ENCODE results near the gene TMTC2.

The TMTC2 gene

DNA sequence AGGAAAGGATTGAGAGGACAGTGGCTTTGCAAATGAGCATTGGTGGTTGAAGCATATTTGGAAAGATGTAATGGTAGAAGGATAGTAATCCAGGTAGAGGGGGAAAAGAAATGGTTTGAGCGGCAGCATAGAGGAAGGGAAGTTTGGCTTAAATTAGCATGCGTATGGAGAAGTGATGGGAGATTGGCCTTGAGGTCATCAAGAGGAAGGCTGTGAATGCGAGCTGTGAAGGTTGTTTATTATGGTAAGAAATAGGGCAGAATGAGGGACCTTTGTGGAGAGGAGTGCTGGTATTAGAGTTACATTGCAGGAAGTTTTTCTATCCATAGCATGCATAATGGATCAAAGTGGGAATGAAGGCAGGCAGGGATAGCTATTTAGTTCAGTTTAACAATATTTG lies 162.1 kb downstream of the TMTC2 start:
- peak in 1 of 2 donors; percentile 6 for DNase-seq

DNA sequence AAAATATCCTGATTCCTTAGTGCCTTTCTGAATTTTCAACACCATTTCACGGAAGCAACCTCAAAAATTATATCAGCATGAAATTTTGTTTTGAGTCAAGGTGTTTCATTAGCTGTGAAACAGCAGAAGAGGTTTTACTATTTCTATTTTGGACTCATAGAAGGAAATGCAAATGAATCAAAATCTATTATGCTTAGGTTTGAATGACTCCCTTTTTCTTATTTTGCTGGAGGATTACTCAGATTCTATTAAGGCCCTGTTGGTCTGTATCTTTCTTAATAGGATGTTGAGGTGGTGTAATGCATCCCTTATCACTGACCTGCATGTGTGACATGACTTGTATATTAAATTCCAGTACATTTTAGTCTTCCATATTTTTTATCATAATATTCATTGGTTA lies 165.8 kb downstream of the TMTC2 start:
- DNase-seq = no peak

DNA sequence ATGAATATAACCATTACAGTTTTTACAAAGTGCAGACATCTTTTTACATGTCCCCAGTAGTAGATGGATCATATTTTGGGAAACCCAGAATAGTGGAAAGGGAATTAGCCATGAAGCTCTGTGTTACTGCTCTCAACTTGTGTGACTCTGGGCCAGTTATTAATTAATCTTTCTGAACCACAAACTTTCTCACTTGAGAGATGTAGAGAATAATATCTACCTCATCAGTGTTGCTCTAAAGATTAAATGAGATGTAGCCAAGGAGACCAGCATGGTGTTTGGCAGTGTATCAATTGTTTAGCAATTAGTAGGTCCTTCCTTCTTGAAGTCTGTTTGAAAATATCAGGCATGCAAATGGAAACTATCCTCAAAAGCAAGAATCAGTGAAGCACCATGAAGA lies 169.2 kb downstream of the TMTC2 start:
- DNase-seq = no peak

DNA sequence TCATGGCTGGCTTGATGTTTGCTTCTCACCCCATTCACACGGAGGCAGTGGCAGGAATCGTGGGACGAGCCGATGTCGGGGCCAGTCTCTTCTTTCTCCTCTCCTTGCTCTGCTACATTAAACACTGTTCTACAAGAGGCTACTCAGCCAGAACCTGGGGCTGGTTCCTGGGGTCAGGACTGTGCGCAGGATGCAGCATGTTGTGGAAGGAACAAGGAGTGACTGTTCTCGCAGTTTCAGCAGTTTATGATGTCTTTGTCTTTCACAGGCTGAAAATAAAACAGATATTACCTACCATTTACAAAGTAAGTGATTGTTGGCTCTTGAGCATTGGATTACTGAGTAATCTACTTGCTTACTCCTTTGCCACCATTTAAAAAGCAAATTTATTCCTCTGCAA lies 170.6 kb downstream of the TMTC2 start:
- DNase-seq = no peak

DNA sequence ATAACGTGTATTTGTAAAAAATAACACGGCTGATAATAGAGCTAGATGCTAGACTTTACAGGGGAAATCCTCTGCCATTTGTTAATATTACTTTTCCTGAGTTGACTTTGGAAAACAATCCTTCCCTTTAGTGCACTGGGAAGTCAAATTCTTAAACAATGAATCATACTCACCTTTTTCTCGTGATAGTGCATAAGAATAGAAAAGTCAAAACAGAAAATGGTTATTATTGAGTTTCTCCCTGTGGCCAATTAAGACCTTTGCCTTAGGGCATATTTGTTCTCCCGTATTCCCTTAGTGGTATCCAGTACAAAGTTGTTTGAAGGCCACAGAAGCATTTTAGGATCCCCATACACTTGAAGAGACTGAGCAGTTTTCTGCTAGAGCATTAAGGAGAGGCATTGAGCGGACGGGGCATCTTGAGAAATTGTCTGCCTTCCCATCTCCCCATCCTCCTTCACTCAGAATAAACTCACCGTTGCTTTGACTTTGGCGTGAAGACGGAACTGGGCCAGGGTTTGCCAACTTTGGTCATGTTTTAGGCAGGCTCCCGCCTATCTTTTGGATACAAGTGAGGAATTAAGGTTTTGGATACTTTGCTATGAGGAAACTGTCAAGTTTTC lies 171.3 kb downstream of the TMTC2 start:
- DNase-seq = no peak

DNA sequence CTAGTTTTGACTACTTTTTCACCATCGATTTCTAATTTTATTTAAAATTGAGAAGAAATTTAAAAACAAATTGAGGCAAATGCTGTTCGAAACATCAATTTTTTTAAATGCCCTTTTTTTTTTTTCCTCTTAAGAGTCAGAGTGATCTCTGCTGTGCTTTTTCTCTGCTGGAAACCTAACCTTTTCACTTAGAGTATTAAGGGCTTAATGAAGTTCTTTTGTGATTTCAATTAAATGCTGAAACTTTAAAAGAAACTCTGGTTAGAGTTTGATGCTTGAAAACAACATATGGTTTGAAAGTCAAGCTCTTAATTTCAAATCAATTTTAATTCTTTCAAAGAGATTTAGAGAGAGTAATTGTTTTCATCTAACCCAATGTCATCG lies 171.8 kb downstream of the TMTC2 start:
- no peak for DNase-seq

DNA sequence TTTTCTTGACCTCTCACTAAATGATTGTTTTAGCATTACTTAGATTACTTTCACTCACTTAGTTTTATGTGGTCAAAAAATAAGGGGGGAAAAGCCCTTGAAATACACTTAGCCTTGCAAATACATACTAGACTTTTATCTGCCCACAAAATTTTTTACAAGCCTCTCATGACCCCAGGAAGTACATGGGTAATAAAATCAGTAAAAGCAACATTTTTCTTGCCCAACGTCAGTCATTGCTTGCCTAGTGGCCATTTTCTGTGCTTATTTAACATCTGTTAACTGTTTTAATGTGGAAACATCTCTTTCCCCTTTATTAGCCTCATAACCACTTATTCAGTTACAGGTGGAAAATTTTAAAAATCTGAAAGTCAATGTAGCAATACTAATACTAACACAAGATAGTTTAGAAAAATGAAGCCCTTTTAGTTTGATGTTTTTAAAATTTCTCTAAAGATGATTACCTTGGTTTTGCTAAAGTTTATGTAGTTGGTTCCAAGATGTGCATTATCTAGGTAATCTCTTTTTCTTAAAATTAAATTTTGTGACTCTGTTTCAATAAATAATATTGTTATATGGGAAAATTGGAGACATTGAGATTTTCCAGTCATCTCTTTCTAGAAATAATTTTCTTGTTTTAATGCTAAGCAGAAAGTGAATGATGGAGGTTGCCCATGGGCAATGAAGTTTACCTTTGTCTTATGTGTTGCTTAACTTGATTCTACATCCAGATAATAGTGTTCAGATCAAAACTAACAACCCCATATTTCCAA lies 175.5 kb downstream of the TMTC2 start:
- no peak for DNase-seq

DNA sequence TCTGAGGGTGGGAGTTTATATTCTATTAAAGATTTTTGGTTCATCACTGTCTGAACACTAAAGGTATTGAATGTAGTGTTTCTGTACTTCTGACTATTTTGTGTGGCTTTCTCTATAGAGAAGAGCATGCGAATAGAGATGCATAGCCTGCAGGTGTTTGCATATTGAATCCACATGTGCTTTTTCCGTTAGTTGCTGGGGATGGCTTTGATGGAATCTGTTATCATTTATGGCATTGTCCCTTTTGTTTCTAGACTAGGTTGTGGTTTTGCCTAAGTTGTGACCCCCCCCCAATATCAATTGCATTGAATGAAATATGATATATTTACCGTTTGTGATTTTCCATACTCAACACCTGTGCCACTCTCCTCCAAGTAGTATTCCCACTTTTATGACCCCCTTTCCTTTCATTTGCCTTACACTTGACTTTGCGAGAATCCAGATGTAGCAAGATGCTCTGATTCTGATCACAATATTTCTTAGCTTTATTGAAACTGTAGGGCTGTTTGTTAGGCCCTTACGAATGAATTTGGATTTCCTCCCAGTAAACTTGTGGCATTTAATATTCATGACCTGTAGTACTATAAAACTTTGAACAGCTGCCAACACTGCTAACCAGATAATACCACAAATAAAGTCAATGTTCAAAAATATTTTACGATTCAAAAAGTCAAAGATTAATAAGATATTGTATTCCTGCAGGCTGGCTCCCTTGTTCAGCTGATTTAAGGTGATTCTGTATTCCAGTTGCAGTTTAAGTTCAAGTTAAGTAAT lies 176.4 kb downstream of the TMTC2 start:
- no peak for DNase-seq

DNA sequence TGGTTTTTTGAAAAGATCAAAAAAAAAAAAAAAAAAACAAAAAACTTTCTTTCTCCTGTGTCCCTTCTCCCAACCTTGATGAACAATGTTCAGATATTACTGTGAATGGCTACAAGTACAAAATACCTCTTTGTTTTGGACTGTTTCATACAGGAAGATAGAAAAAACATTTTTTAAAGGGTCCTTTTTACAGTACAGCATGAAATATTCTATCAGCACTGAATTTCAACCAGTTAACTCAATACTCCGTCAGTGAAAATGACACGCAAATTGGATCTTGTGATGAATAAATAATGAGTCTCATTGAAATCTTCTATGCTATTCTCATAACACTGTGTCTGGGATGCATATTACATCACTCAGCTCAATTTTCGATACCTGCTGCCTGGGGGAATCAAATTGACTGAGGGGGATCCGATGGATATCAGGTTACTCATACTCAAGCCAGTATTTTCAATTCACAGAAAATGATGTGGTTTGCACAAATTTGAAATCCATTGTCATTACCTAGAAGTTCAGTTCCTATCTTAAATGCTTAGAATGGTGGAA lies 179.6 kb downstream of the TMTC2 start:
- DNase-seq = no peak

DNA sequence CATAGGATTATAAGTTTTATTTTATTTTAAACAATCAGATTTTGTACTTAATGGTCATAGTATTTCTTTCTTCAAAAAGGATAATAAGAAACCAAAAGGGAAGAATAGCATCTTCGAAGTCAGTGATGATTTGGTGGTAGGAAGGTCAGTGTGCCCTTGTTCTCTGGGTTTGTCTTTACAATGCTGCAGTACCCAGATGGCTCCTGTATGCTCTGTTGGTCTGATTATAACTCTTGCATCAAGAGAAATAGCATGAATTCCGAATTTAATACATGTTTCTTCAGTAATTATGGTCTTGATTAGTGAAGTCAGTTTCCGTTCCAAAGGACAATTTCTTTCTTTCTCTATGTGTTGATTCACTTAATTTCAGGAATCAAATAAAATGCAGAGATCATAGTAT lies 180.2 kb downstream of the TMTC2 start:
- no peak for DNase-seq

DNA sequence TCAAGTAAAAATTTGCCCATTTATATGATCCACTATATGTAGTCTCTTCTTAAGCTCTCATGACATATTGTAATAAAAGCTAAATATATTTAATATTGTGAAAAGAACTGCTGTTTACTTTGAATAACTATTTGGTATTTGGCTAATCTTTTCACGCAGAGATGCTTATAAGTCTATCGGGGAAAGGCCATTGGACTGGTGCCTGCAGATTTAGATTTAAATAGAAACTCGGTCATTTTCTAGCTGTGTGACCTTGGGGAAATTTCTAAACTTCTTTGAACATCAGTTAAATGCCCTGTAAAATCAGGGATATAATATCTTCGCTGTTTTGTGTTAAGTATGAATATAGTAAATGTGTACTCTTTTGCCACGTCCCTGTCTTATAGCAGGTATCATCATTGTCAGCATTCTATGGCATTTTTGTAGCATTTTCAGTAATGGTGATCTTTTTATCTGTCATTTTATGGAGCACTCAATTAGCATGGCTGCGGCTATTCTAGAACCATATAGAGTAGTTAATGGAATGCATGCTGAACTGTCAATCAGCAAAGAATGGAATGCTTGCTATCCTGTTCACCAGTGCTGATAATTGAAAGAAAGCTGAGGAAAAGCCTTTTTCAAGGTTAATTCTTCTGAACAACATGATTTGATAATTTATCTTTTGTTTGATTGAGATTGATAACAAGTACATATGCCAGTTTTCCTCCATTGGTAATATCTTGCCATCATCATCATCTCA lies 181.2 kb downstream of the TMTC2 start:
- no peak for DNase-seq

DNA sequence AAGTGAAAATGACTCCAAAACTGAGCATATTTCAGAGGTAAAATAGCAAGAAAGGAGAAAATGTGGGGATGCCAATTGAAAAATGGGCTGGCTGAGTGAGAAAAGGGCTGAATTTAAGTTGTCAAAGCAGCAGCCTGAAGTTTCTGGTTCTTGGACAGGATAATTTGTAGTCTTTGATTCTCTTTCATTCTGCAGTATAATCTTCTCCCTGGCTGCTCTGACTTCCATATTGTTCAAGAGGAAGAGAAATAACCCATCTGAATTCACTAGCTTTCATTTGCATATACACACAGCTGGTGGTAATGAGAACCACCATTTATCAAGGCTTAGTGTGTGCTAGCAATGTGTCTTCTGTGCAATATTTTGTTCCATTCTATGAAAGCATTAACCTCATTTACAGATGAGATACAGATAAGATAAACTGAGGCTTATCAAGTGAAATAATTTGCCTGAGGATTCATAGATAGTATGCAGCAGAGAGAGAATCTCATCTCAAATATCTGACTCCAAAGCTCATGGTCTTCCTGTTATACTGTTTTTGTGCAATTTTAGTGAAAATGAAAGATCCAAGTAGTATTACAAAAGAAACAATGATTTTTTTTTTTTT lies 184.2 kb downstream of the TMTC2 start:
- no peak for DNase-seq

DNA sequence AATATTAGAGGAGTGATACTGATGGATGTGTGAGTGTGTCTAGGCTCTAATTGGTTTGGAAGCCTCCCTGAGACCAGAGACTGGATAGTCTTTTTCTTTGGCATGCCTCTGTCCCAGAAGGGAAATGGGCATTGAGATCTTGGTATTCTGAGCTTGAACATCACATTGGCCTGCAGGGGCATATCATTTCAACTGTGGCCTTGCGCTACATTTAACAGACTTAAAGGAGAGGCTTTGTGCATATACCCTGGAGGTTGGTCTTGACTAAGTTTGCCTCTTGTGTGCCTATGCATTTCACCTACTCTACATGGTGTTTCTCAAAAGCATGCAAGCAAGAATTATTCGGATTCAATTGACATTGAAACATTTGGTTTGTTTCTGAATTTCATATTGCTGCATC lies 185.4 kb downstream of the TMTC2 start:
- DNase-seq = no peak

DNA sequence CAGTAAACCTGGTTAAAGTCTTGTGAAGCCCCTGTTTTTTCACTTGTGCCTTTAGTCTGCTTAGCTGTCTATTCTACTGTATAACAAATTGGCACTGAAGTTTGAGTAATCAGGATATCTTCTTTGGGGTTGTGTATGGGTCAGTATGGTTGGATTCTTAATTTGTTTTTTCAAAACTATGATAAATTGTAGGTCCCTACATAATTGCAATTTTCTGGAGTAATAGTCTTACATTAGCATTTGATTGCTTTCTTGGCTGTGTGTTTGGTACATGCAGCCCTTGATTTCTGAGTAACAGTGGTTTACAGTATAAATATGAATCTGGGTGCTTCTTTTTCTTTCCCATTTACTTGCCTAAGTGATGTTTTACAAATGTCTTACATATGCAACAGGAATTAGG lies 186.6 kb downstream of the TMTC2 start:
- DNase-seq = no peak

DNA sequence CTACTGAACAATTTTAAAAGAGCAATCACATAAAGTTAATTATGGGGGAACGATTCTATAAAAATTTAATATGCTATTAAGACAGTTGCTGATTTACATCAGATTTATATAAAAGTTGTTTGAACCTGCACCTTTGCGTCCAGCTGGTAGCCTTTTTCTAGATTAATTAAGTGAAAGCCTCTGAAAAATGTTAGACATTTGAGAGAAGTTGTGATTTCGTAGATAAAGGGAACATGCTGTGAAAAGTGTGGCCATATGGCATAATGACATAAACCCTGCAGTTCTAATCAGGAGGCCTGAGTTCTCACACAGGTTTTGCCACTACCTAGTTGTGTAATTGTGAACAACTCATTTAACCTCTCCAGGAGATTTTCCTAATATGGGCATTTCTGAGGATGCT lies 187.2 kb downstream of the TMTC2 start:
- DNase-seq = no peak

DNA sequence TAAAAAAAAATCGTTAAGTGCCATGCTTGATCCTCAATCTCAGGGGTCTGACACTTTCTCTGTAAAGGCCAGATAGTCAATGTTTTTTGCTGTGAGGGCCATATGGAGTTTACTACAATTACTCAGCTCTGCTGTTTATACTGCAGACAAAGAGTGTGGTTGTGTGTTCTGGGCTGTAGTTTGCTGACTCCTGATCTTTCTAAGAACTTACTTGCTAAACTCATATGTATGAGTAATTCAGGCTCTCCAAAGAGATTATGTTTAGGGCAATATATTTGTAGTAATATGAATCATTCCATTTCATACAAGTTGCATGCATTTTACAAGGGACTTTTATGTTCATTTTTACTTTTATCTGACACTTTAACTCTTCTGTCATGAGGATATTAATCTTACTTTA lies 188.2 kb downstream of the TMTC2 start:
- DNase-seq = peak; percentile 6 to 28

DNA sequence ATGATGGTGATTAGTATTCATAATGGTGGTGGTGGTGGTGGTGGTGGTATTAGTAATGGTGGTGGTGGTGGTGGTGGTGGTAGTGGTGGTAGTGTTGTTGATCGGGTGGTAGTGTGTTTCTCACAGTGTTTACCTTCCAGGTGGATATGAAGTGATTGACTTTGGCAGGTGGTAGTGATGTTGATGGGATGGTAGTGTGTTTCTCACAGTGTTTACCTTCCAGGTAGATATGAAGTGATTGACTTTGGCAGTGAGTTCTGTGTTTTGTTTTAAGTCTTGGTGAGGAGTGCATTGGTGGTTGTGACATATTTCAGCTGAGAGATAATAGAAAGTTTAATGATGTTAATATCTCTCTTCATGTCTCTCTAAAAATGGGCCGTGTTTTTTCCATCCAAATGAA lies 189.4 kb downstream of the TMTC2 start:
- DNase-seq = no peak

DNA sequence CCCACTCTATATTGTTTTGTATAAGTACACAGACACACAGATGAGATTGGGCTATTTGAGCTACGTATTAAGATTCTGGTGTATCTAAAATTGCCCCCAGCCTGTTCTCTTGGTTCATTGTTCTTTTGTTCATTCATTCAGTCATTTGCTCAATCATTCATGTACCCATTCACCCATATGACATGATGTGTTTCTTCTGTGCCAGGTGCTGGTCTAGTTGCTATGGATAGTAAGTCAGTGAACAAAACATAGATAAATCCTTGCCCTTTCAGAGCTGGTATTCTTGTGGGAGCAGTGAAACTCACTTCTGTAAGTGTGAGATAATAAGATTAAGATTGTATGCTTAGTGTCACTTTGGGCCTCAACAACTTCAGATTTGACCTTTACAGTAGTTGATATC lies 191.3 kb downstream of the TMTC2 start:
- no peak for DNase-seq

DNA sequence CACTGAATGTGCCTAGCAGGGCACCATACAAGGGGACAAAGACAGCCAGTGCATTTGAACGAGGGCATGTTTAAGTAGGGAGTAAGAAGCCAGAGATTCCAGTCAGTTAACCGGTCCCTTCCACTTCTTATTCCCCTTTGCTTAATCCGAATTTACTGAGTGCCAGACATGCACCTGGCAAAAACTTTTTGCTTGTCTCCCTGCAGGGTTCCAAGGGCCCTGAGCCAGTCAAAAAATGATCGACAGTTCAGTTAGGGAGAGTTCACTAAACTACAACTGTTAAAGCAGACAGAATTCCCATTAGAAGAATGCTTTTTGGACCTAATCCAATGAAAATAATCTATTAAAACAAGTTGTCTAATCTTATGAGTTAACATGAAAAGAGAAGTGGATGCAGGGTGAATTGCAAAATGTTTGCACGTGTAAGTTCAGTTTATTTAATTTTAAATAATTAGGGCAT lies 193.8 kb downstream of the TMTC2 start:
- DNase-seq = no peak

DNA sequence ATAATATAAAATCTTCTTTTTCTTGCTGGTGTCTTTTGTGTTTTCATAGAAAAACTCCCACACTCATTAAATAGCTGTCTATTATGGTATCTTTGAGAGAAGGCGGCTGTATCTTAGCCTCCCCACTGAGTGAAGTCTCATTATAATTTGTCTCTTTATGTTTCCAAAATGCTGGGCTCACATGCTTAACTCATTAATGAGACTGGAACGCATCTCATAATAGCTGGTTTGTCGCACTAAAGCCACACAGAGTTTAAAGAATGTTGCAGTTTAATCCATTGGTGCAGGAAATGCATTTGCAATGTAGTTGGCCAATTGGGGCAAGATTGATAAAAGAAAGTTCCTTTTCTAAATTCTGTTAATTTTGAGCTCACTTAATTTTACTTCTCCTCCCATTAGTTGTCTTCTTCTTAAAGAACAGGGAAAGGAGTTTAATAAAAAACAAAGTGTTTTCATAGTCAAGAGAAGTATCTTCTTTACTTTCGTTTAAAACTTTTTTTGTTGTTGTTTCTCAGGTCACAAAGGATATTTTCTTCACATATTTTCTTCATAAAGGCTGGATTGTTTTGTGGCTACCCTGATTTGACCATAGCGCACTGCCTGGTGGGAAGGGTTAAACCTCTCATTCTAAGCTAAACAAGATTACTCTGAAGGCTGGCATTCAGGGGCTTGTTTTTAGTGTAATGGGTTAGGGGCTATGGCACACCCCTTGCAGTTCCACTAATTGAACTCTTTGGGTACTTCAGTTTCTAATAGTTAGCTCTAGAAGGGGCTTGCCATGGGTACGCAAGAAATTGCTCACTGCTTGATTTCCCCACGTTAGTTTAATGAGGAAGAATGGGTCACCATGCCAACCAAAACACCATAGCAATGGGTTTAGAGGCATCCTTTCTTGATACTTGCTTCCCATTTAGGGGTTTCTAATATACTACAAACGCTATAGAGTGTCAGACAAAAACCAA lies 197.0 kb downstream of the TMTC2 start:
- peak; percentile 3 to 45 for DNase-seq
